Spleen (tissue), 7 donors: ENCODE results near the gene GNAI2.

Experiments
- CTCF ChIP-seq, 11 experiments: fragments of 200-600 bp in 7 of 11; fragments of 450-650 bp in 4 of 11; sonication (generic) in 4 of 11; IDR thresholded peaks in 8 of 11; conservative IDR thresholded peaks in 3 of 11; 1 replicate in 7 of 11; 2 replicates in 4 of 11; pipeline versions ENCODE4 v1.4.0 to v1.8.0; 2016 to 2021; ENCODE audit warnings: antibody characterized with exemption in 11 of 11, inconsistent platforms in 4 of 11, mild to moderate bottlenecking in 1 of 11
- POLR2A ChIP-seq, 3 donors: fragments of 450-650 bp; IDR thresholded peaks; one replicate each; pipeline ENCODE4 v1.5.1; 2017; ENCODE audit warnings: antibody characterized with exemption in 3 of 3, mild to moderate bottlenecking in 1 of 3
- POLR2AphosphoS5 ChIP-seq, 3 donors: sonication (generic); formaldehyde crosslinking; IDR thresholded peaks; one replicate each; pipeline ENCODE4 v1.5.1; 2017; ENCODE audit warnings: antibody characterized with exemption in 3 of 3
- donor health status: DM: no; HTN: no; CAD: no; lungs with moderate emphysema.
- donor health status: DM: no; HTN: no; CAD: no.
- donor health status: DM: no; HTN: no; CAD: no.

DNA sequence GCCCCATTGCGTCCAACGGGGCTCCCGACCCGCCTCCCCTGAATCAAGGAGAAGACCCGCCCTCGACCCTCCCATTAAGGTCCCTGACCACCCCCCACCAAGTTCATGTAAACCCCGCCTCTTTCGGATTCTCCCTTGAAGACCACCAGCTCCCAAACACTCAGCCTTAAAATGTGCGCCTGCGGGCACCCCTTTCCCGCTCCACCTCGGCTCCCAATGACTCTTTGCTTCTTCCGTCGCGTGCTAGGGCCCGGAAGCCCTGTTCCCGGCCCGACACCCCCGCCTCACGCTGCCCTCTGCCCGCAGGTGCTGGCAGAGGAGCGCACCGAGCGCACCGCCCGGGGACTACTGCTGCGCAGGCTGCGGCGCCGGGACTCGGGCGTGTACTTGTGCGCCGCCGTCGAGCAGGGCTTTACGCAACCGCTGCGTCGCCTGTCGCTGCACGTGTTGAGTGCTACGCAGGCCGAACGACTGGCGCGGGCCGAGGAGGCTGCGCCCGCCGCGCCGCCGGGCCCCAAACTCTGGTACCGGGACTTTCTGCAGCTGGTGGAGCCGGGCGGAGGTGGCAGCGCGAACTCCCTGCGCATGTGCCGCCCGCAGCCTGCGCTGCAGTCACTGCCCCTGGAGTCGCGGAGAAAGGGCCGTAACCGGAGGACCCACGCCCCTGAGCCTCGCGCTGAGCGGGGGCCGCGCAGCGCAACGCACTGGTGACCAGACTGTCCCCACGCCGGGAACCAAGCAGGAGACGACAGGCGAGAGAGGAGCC is 40.2 kb downstream of the GNAI2 start:
- TF ChIP-seq CTCF (IDR thresholded peaks at IDR 0.05 in 8 of 11, conservative IDR thresholded peaks at IDR 0.05 in 3 of 11) (no peak), POLR2A (IDR thresholded peaks at IDR 0.05) (no peak), POLR2AphosphoS5 (IDR thresholded peaks at IDR 0.05) (no peak)
